Activated CD8-positive, alpha-beta memory T cell treated with anti-CD3 and anti-CD28 coated beads, Interleukin-2, amount 10 ng/mL, durations not matched to agents 7 days and 5 days (primary cell): ENCODE results near the gene SF3A1. TPM values are rescaled to one million over a fixed set of nuclear protein-coding genes. Genes with fewer than 3 reads are reported as not detected.

Experiments
- ATAC-seq: fragments of 150-1000 bp; cut with Tn5 transposase; one replicate; pipeline ENCODE4 v1.10.0; 2021; ENCODE audit warnings: moderate library complexity
- CTCF ChIA-PET: fragments of 350-600 bp; sonication (Branson Sonifier 250); formaldehyde crosslinking; loops from one replicate; lab custom pipeline; 2021; ENCODE audit warnings: antibody characterized with exemption; lab: Charles Lee
- DNase-seq: peaks from one replicate; pipeline ENCODE4 v3.0.0-alpha.2; 2020
- H3K27ac Mint-ChIP-seq: one replicate; pipeline ENCODE4 v1.8.0; 2021; ENCODE audit warnings: mild to moderate bottlenecking, mixed read lengths
- H3K27me3 Mint-ChIP-seq: one replicate; pipeline ENCODE4 v1.8.0; 2021; ENCODE audit warnings: mixed read lengths
- H3K36me3 Mint-ChIP-seq: one replicate; pipeline ENCODE4 v1.8.0; 2021; ENCODE audit warnings: mild to moderate bottlenecking, mixed read lengths
- H3K4me1 Mint-ChIP-seq: one replicate; pipeline ENCODE4 v1.8.0; 2021; ENCODE audit warnings: mixed read lengths
- H3K4me3 Mint-ChIP-seq: one replicate; pipeline ENCODE4 v1.8.0; 2021; ENCODE audit warnings: mild to moderate bottlenecking, moderate library complexity, mixed read lengths
- H3K9me3 Mint-ChIP-seq: one replicate; pipeline ENCODE4 v1.8.0; 2022; ENCODE audit warnings: low read depth, mixed read lengths
- total RNA-seq, 2 experiments: library from RNA; stranded (reverse); gene quantifications; one replicate each; pipeline ENCODE4 v1.2.3, GENCODE V29; 2021

The SF3A1 gene
- total RNA-seq, 2 experiments from 2014 or later, result 214 to 267 TPM

DNA sequence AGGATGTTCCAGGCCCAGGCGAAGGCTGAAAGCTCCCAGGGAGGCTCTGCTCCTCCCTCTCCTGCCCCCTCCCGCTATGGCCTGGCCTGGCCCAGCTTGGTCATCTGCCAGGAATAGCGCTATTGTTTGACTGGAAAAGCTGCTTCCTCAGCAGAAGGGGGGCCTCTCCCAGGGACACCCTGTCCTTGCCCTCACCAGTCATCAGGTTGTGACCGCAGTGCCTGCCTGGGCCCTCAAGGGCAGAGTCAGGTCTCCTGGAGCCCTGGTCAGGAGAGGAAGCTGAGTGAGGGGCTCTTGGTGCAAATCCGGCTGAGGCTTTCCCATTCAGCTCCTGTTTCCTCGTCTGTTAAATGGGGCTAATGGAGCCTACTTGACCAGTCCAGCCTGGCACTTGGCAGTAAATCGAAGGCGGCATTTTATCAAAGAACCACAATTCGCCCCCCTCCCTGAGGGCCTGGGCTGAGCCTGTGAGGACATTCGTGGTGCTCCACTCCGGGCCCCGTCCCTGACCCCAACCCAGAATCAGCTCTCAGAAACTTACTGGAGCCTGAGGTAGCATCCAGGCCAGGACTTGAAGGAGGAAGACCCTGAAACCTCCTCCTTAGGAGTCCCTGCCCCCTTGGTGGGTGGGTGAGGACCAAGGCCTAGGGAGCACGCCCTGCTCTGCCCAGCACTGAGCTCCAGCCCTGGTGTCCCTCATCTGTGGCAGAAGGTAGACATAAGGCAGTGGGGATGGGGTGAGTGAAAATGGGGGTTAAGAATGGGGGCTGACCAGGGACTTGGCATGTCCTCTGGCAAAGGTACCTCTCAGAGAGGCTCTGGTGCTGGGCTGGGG lies 65.4 kb downstream of the SF3A1 start:
- Mint-ChIP-seq H3K36me3 (peaks cover 2% of the 10 kb centered on the region), H3K4me1 (peaks cover 42% of the 10 kb centered on the region), H3K9me3 (no peaks in the 10 kb centered on the region), H3K4me3 (no peak overlapping the region), H3K27me3 (no peaks in the 10 kb centered on the region), H3K27ac (peak overlapping the region; percentile 83)
- CTCF ChIA-PET, result interaction anchor here (1.1 to 11.4 kb wide), 7 partner anchors 12 to 183 kb away, joined by 4 to 508 read pairs (median 64); partner anchors contain the start of genes MTFP1, RNF215, SEC14L2 and TBC1D10A
- DNase-seq (no peak), ATAC-seq (no peak)

DNA sequence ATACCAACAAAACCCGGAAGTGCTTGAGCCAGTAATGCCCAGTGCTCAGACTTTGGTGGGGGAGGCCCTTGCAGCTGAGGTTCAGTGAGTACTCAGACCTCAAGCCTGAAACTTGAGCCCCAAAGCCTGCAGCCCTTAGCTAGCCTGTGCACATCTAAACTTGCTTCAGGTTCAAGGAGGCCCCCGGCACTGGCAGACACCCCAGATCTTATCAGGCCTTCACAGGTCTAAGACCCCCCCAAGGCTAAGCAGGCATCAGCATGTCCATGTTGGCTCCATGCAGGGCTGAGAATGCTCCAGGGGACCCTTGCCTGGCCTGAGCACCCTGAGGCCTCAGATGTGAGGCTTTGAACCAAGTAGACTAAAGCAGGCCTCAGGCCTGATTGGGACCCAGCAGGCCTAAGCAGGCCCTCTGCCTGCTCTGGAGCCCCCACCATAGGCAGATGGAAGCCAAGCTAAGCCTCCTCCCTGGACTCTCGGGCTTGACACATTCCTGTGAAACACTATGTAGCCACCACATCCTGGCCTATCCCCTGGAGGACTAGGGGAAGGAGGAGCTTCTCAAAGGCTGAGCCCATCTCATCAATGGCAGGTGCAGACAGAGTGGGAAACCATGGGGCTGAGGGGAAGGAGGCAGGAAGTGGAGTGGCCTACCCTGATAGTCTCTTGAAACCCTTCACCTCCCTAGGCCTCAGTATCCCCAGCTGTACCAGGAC lies 66.2 kb downstream of the SF3A1 start:
- Mint-ChIP-seq H3K27me3 (no peaks in the 10 kb centered on the region), H3K4me3 (peak overlapping the region; percentile 74), H3K4me1 (peaks cover 42% of the 10 kb centered on the region), H3K27ac (peak overlapping the region; percentile 83), H3K36me3 (peaks cover 2% of the 10 kb centered on the region), H3K9me3 (no peaks in the 10 kb centered on the region)
- DNase-seq, result no peak
- CTCF ChIA-PET, result interaction anchor here (1.1 to 11.4 kb wide), 9 partner anchors 12 to 182 kb away, joined by 4 to 508 read pairs (median 58); partner anchors contain the start of genes CCDC157, MTFP1, RNF215 and SEC14L2
- no peak for ATAC-seq

DNA sequence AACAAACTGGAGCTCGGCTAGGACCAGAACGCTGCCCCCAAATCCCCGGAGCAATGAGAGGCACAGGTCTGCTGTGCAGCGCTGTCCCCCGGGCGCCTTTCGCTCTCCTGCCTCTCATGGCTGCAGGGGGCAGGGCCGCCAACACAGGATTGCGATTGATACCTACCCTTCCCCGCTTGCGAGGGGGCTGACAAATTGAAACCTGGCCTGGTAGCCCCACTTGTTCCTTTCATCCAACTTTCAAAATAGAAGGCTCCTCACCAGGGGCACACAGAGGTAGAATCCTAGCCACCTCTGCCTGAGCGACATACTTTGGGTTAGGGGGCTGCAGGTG lies 66.7 kb downstream of the SF3A1 start:
- no peaks in the 10 kb centered on the region for H3K9me3 Mint-ChIP-seq
- no peak for DNase-seq
- peak; percentile 20 for ATAC-seq
- peaks cover 2% of the 10 kb centered on the region for H3K36me3 Mint-ChIP-seq
- peak overlapping the region; percentile 83 for H3K27ac Mint-ChIP-seq
- CTCF ChIA-PET, result interaction anchor here (1.7 to 11.4 kb wide), 9 partner anchors 12 to 182 kb away, joined by 5 to 508 read pairs (median 58); partner anchors contain the start of genes CCDC157, MTFP1, RNF215 and SEC14L2
- peaks cover 45% of the 10 kb centered on the region for H3K4me1 Mint-ChIP-seq
- no peaks in the 10 kb centered on the region for H3K27me3 Mint-ChIP-seq
- peak overlapping the region; percentile 74 for H3K4me3 Mint-ChIP-seq

DNA sequence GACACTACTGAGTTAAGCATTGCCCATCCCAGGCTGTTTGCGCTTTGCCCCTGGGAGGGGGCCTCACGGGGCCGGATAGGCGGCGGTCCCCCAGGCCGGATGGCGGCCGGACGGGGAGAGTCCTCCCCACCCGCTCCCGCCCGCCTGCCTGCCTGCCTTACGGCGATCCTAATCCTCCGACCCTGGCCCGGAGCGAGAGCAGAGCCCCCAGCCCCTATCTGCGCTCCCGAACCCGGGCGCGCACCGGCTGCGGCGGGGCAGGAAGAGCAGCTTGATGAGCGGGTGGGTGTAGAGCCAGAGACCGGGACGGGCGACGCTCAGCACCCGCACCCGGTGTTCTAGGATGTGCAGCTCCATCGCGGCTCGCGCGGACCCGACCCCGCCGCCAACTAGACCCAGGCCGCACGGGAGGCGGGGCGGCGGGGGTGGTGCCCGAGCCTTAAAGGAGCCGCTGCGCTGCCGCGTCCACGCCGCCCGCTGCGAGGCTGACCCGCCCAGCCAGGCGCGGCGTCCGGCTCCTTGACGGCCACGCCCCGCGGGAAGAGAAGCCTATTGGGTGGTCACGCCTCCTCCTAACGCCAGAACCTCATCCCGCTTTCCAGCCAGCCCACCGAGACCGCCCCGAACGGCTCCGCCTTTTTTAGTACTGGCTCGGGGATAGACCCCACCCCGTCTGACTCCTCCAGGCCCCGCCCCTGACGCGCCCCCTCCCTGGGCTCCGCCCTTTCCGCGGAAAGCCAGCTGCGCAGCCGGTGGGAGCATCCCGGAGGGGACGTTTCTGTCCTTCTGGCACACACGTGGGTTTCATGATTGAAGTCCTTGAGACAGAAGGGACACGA lies 67.3 kb downstream of the SF3A1 start, which contains the start of gene CASTOR1:
Gene CASTOR1, minus strand, starts transcription at position 365 of the 839 bp plus-strand sequence. Its CDS starts 8 bp downstream, at position 357.
- DNase-seq (peak; percentile 96), ATAC-seq (peak; percentile 86)
- Mint-ChIP-seq H3K27ac (peak within 1 kb of the TSS; percentile 83), H3K4me3 (peak within 1 kb of the TSS; percentile 74), H3K27me3 (no peaks in the 10 kb centered on the region), H3K4me1 (peaks cover 51% of the 10 kb centered on the region), H3K9me3 (no peaks in the 10 kb centered on the region), H3K36me3 (peaks cover 2% of the 10 kb centered on the region)
- CTCF ChIA-PET, result interaction anchor here (0.8 to 11.4 kb wide), 22 partner anchors 11 to 195 kb away, joined by 3 to 508 read pairs (median 9); partner anchors contain the start of genes CCDC157, MTFP1, RNF215 and SEC14L2

DNA sequence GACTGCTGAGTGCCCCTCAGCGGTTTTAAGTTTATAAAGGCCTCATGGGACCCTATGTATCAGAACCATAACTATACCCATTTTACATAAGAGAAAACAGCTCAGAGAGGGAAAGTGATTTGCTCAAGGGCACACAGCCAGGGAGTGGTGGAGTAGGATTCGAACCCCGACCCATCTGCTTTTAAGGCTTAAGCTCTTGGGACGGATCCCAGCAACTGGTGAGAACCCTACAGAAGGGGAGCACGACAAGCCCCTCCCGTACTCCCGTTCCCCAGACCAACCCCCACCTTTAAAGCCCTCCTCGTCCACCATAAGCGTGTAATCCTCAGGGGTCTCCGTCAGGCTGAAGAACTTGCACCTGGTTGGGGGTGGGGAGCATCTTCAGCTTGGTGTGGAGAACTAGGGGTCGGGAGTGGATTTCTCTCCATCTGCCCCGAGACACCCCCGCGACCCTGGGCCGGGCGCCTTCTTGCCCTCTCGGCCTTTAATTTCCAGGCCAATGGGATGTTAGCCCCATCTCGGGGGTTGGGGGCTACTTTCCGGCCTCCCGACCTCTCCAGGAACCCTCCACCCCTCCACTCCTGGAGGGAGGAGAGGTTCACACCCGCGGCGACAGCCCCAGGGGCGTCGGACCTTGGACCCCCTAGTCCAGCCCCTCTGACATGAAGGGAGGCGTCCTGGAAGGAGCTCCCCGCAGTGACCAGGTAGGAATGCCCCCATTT lies 68.1 kb downstream of the SF3A1 start:
- H3K4me3 Mint-ChIP-seq, result peak overlapping the region; percentile 74
- H3K4me1 Mint-ChIP-seq, result peaks cover 58% of the 10 kb centered on the region
- CTCF ChIA-PET, result interaction anchor here (0.8 to 11.4 kb wide), 47 partner anchors 9 to 663 kb away, joined by 3 to 508 read pairs (median 6); partner anchors contain the start of genes CCDC157, LIF, MTFP1 and RNF215
- DNase-seq, result no peak
- H3K36me3 Mint-ChIP-seq, result peaks cover 2% of the 10 kb centered on the region
- H3K27me3 Mint-ChIP-seq, result no peaks in the 10 kb centered on the region
- H3K27ac Mint-ChIP-seq, result peak overlapping the region; percentile 65
- no peak for ATAC-seq
- no peaks in the 10 kb centered on the region for H3K9me3 Mint-ChIP-seq

DNA sequence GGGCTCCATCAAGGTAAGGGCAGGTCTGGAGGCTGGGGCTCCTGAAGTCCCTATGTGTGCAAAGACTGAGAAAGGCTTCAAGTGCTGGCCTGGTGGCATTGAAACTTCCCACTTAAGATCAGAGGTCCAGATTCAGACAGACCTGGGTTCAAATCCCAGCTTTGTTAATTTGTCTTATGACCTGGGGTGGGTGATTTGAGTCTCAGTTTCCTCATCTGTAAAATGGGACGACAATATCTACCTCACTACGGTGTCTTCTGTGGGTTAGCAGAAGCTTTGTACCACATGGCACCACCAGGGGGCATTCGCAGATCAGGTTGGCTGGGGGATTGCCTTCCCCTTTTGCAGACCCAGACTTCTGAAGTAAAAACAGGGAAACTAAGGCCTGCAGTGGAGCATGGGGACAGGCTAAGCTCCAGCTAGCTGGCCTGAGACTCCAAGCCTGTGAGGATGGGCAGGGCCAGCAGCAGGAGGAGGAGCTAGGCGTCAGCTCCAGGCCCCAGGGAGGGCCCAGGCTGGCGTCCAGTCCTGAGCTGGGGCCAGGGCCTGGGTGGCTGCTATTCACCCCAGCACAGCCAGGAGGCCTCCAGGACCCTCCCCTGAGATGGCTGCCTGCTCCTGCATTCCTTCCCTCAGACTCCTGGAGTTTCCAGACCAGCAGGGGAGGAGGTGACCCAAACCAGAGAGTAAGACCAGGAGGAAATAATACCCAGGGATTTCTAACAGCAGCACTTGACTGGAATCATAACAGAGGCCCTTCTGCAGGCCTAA lies 68.9 kb downstream of the SF3A1 start:
- H3K9me3 Mint-ChIP-seq, result no peaks in the 10 kb centered on the region
- H3K27ac Mint-ChIP-seq, result peak overlapping the region; percentile 65
- DNase-seq (peak; percentile 94), ATAC-seq (peak; percentile 27)
- H3K4me3 Mint-ChIP-seq, result peak overlapping the region; percentile 74
- peaks cover 65% of the 10 kb centered on the region for H3K4me1 Mint-ChIP-seq
- H3K27me3 Mint-ChIP-seq, result no peaks in the 10 kb centered on the region
- CTCF ChIA-PET, result interaction anchor here (0.6 to 11.4 kb wide), 48 partner anchors 8 to 662 kb away, joined by 3 to 508 read pairs (median 5); partner anchors contain the start of genes CCDC157, LIF, MTFP1 and RNF215
- H3K36me3 Mint-ChIP-seq, result no peaks in the 10 kb centered on the region

DNA sequence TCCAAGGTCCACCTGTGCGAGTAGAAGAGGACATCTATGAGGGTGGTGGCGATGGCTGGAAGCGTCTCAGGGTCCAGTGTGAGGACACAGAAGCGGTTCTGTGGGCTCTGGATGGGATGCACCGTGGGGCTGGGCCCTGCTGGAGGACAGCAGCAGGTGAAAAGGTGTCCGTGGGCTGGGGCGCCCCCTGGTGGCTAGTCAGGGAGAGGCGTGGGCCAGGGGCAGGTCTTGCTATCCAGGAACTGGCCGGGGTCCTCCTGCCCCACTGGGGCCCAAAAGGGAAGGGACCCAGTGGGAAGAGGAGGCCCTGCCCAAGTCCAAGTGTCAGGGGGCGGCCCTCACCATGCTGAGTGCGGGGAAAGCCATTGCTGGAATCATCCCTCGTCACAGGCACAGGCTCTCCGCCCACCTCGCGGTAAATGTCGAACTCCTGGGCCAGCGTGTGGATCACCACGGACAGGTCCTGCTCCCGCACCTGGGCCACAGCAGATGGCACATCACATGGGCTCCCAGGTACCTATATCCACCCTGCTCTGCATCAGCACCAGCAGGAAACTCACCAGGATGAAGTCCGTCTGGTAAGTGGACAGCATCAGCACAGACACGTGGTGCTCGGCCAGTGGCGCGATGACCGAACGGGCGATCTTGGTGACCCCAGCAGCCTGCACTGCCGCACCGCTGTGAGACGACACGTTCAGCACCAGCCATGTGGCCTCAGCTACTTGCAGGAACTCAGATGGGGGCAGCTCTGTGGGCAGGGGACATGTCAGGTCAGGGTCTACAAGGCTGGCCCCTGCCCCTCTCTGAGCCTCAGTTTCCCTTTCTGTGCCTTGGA lies 69.7 kb downstream of the SF3A1 start:
- Mint-ChIP-seq H3K4me3 (no peak overlapping the region), H3K4me1 (peaks cover 73% of the 10 kb centered on the region), H3K36me3 (no peaks in the 10 kb centered on the region), H3K27ac (peak overlapping the region; percentile 56), H3K9me3 (no peaks in the 10 kb centered on the region), H3K27me3 (no peaks in the 10 kb centered on the region)
- CTCF ChIA-PET, result interaction anchor here (0.6 to 11.4 kb wide), 49 partner anchors 9 to 315 kb away, joined by 3 to 508 read pairs (median 6); partner anchors contain the start of genes CCDC157, LIF, MTFP1 and RNF215
- ATAC-seq, result peak; percentile 28
- DNase-seq, result peak; percentile 91

DNA sequence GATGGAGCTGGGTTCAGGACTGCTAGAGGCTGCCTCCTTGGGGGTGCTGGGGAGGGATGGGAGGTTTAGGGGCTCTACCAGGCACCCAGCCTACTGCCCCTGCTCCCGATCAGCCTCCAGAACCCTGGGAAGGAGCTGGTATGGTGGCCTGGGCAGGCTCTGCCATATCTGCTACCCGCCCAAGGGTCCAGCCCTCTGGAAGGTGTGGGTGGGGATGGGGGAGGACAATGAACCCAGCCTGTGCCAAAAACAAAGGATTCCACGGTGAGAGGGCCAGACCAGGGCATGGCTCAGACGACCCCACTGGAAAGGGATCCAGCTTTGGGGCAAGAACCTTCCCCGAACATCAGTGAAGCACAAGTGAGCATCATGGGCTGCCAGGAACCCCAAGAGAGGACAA lies 70.4 kb downstream of the SF3A1 start:
- no peaks in the 10 kb centered on the region for H3K9me3 Mint-ChIP-seq
- ATAC-seq, result no peak
- peak overlapping the region; percentile 56 for H3K27ac Mint-ChIP-seq
- H3K27me3 Mint-ChIP-seq, result no peaks in the 10 kb centered on the region
- no peak overlapping the region for H3K4me3 Mint-ChIP-seq
- no peaks in the 10 kb centered on the region for H3K36me3 Mint-ChIP-seq
- CTCF ChIA-PET, result interaction anchor here (0.7 to 11.4 kb wide), 17 partner anchors 9 to 180 kb away, joined by 3 to 508 read pairs (median 6); partner anchors contain the start of genes CCDC157, MTFP1, RNF215 and SEC14L2
- no peak for DNase-seq
- H3K4me1 Mint-ChIP-seq, result peaks cover 72% of the 10 kb centered on the region

DNA sequence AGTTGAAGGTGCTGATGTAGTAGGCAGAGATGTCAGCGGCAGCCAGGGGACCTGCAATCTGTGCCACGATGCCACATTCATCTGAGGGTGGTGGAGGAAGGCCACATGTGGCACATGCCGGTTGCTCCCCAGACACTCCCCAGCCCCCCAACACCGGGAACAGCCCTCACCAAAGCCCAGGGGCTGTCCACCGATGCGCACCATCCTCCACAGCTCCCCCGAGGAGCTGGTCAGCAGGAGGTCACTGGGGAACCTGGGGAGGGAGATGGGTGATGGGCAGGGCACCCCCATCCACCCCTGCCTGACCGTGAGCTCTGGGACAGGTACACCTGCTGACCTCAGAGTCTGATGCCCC lies 70.9 kb downstream of the SF3A1 start:
- no peaks in the 10 kb centered on the region for H3K36me3 Mint-ChIP-seq
- no peak overlapping the region for H3K4me3 Mint-ChIP-seq
- H3K4me1 Mint-ChIP-seq, result peaks cover 69% of the 10 kb centered on the region
- no peak for ATAC-seq
- H3K9me3 Mint-ChIP-seq, result no peaks in the 10 kb centered on the region
- no peak overlapping the region for H3K27ac Mint-ChIP-seq
- DNase-seq, result no peak
- no peaks in the 10 kb centered on the region for H3K27me3 Mint-ChIP-seq
- CTCF ChIA-PET, result interaction anchor here (0.7 to 11.4 kb wide), 16 partner anchors 8 to 179 kb away, joined by 3 to 508 read pairs (median 4); partner anchors contain the start of genes CCDC157, MTFP1, RNF215 and SEC14L2

DNA sequence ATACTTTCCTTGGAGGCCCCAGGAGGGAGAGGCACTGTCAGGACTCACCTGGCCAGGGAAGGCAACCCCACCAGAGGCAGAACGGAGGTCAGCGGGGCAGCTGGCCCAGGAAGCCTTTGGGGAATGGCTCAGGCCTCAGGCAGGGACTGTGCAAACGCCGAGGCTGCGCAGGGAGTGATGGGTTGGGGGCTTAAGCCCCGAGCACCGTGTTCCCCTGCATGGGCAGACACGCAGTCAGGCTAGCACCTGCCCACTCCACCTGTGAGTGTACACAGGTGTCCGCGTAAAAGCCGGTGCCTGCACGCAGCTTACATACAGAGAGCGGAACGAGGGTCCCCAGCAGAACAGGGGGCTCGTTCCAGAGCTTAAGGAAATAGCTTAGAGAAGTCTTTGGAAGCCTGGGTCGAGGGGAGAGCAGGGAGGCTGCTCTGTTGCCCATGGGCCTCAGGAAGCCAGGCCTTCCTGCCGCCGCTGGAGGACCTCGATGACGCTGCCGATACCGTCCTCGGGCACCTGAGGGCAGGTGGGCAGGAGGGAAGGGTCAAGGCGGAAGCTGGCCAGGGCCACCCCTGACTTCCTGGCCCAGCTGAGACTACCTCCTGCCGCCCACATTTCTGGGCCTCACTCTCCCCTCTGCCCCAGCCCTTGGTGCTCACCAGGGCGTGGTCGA lies 71.4 kb downstream of the SF3A1 start:
- H3K27me3 Mint-ChIP-seq, result no peaks in the 10 kb centered on the region
- ATAC-seq (no peak), DNase-seq (no peak)
- peaks cover 66% of the 10 kb centered on the region for H3K4me1 Mint-ChIP-seq
- no peaks in the 10 kb centered on the region for H3K9me3 Mint-ChIP-seq
- H3K36me3 Mint-ChIP-seq, result no peaks in the 10 kb centered on the region
- CTCF ChIA-PET, result interaction anchor here (1.0 to 11.4 kb wide), 13 partner anchors 8 to 179 kb away, joined by 3 to 508 read pairs (median 7); partner anchors contain the start of genes CCDC157, MTFP1, RNF215 and SEC14L2
- H3K27ac Mint-ChIP-seq, result no peak overlapping the region
- no peak overlapping the region for H3K4me3 Mint-ChIP-seq
